GM12872 (cell line): ENCODE data around the gene VEPH1.

Experiments used
- TF ChIP-seq, protein P1 (sequence below): IDR thresholded peaks from 3 replicates; pipeline ENCODE4 v1.5.1; 2011; ENCODE audit warnings: low read depth, mild to moderate bottlenecking, low read length, moderate library complexity; ENCODE audit not compliant: insufficient read depth

The VEPH1 gene

DNA sequence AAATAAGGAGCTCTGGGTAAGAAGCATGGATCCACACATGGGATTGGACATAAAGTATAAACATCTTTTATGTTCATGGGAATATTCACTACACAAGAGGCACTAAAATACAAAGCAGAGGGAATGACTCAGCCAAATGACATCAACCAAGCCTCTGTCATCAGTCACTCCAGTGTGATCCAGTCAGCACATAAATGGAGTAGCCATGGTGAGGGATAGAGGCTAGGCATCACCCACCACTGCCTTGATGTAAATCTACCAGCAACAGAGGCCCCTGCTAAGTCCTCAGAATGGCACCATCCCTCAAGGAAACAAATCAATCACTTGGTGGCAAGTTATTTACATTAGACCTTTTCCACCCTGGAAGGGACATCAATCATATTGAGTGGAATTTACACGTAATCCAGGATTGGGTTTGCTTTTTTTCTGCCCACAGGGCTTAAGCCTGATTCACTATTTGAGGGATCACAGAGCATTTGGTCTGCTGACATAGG lies 27.2 kb downstream of the VEPH1 start:
- TF ChIP-seq, protein P1, sequence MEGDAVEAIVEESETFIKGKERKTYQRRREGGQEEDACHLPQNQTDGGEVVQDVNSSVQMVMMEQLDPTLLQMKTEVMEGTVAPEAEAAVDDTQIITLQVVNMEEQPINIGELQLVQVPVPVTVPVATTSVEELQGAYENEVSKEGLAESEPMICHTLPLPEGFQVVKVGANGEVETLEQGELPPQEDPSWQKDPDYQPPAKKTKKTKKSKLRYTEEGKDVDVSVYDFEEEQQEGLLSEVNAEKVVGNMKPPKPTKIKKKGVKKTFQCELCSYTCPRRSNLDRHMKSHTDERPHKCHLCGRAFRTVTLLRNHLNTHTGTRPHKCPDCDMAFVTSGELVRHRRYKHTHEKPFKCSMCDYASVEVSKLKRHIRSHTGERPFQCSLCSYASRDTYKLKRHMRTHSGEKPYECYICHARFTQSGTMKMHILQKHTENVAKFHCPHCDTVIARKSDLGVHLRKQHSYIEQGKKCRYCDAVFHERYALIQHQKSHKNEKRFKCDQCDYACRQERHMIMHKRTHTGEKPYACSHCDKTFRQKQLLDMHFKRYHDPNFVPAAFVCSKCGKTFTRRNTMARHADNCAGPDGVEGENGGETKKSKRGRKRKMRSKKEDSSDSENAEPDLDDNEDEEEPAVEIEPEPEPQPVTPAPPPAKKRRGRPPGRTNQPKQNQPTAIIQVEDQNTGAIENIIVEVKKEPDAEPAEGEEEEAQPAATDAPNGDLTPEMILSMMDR, result no peak

DNA sequence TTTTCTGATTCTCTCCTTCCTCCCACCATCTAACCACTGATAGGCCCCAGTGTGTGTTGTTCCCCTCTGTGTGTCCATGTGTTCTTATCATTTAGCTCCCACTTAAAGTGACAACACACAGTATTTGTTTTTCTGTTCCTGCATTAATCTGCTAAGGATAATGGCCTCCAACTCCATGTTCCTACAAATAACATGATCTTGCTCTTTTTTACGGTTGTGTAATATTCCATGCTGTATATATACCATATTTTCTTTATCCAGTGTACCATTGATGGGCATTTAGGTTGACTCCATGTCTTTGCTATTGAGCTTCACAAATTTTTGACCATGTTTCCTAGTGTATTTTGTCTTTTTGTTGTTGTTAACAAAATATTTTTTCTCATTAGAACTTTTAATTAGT lies 30.6 kb downstream of the VEPH1 start:
- TF ChIP-seq, protein P1, result no peak

DNA sequence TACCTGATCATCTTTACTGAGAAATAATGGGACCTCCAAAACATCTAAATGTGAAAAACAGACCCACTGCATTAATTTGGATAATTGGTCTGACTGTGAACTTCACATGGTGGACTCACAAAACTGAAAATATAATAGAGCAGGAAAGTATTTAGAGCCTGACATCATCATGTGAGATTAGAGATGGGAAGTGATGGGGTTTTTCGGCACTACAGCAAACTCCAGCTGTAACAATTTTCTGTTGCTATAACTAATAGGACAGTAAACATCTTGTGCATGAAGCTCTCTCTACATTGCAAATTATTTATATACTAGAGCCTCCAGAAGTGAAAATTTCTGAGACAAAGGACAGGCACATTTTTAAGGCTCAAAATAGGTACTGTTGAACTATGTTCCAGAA lies 32.2 kb downstream of the VEPH1 start:
- TF ChIP-seq, protein P1, result no peak

DNA sequence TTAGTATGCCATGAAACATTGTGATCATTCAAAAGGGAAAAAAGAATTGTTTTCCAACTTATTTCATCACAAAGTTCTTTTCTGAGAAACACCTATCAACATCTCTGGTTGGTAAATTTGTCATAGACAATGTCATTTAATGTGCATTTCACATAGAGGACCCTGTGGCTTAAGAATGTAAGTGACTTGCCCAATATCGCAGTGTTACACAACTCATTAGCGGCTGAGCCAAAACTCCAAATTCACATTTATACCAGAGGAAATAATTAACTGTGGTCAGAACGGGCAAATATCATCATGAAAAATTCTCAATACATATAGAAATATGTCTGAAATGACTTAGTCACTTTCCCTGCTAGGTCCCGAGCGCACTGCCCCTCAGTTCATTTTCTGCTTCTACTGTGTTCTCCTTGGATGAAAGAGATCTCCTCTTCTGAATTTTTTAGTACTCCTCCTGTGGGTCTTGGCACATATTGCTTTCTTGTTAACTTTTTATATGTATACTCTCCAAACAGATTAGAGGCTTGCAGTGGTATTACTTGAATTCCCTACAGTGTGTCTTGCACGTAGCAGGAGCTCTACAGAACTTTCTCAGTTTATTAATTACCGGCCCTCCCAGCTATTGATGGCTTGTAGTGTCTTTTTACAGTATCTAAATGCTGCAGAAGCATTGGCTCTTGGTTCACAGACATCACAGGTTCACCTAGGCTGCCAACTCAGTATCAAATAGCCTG lies 33.5 kb downstream of the VEPH1 start:
- TF ChIP-seq, protein P1, result no peak

DNA sequence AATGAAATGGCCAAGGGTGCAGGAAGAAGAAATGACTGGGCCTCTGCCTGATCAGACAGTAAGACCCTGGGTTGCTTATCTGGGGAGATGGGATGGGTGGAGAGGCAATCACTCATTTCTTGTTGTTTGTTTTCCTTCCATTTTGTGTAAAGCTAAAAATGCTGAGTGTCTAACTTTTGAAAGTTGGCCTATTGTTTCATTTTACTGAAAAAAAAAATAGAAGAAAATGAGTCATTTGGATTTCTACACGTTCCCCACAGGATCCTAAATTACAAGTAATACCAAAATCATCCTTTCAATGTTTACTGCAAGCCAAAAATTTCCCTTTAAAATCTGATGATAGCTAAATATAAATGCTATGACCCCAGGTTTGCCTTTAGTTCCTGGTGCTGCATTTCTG lies 36.0 kb downstream of the VEPH1 start:
- TF ChIP-seq, protein P1, result no peak

DNA sequence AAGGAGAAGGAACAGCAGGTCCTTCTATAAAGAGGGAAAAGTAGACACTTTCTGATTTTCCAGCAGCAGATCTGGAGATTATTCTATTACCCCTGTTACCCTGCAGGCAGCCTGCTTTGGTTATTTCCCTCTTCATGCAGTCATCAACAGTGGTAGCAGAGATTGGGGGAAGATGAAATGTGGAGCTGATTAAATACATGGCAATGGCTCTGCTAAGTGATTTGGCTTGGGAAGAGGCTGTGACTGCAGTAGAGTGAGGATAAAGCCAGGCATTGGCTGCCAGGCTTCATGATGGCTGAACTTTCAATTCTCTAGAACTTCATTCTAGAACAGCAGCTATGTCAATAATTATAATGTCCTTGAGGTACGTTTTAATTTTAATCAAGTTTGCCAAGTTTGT lies 37.5 kb downstream of the VEPH1 start:
- TF ChIP-seq, protein P1, result no peak

DNA sequence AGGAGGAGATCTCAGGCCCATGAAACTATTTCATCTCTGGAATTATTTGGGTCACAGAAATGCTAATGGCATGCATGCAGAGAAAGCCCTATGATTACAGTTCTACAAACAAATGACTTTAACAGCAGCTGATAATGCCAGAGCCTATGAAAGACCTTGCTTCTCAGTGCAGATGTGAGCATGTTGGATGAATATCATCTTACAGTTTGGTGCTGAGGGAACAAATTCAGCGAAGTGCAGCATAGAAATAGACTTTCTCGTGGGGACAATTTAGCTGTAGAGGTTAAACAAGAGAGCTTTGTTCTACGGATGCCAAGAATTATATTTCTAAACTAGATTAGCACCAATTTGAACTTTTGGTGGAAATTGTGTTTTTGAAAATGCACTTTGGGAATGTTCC lies 38.9 kb downstream of the VEPH1 start:
- TF ChIP-seq, protein P1, result no peak
